Measurements from ENCODE around the gene STX7. TPM values are rescaled to one million over a fixed set of nuclear protein-coding genes. Genes with fewer than 3 reads are reported as not detected.

The STX7 gene
- total and polyA plus RNA-seq, 2 donors (not counting 3 experiments of a cell fraction or from before 2014, with no cell fraction given): 13.4 to 45.5 TPM

DNA sequence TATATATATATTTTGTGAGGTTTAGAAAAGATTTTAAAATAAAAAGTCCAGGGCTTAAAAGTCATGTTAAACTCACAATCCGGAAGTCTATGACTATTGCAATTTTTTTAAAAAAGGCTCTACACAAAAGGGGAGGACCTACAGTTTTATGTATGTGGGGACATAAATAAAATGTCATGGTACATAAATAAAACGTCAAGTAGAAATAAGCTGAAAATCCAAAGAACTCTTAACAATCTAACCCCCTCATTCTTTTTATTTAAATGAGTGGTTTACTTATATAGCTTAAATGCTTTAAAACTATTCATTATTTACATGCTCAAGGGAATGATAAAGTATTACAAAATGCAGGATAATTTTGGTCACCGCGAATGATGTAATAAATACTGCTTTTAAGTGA is 36.2 kb downstream of the STX7 start:
- no TSS peak for BruUV-seq (replicated peaks)
- H3K9ac ChIP-seq (replicated peaks; ENCODE audit: extremely low read depth, insufficient read depth, low read length): no peak overlapping the region
- FAIRE-seq (no peak), DNase-seq (ENCODE audit: low read depth, low spot score) (no peak)
- H3K4me3 ChIP-seq (replicated peaks in 1 of 3; ENCODE audit: insufficient read depth in 1 of 3, low read depth in 1 of 3, low read length in 3 of 3): no peak overlapping the region
- H4K20me1 ChIP-seq (replicated peaks; ENCODE audit: control insufficient read depth, extremely low read depth, insufficient read depth, low read length): peaks cover 2% of the 10 kb centered on the region
- H3K4me1 ChIP-seq (ENCODE audit: control insufficient read depth, extremely low read depth, insufficient read depth, low read length): peaks cover 4% of the 10 kb centered on the region
- no peaks in the 10 kb centered on the region for H3K9me1 ChIP-seq (replicated peaks; ENCODE audit: control insufficient read depth, extremely low read depth, insufficient read depth, low read length)
- intact Hi-C loops (cut with micrococcal nuclease): no loop called here
- no peak overlapping the region for H3K4me2 ChIP-seq (ENCODE audit: insufficient read depth, low read length)
- H3K36me3 ChIP-seq (ENCODE audit: control insufficient read depth in 2 of 2, extremely low read depth in 1 of 2, insufficient read depth in 2 of 2, low read length in 2 of 2): no peaks in the 10 kb centered on the region
- no peak overlapping the region for H2AFZ ChIP-seq (ENCODE audit: low read depth, low read length)
- POLR2A ChIA-PET: no interaction called here
- H3K27ac ChIP-seq (ENCODE audit: insufficient read depth, low read depth, low read length): no peak overlapping the region
- dilution Hi-C loops (cut with MboI; ENCODE audit: extremely low pct_ligation_motif_present, low sequenced_read_pairs): no loop called here
- no peaks in the 10 kb centered on the region for H3K27me3 ChIP-seq (ENCODE audit: control insufficient read depth in 2 of 2, insufficient read depth in 2 of 2, low read length in 2 of 2)
- H3K79me2 ChIP-seq (ENCODE audit: control insufficient read depth, insufficient read depth, low read length): peaks cover 20% of the 10 kb centered on the region
- CTCF ChIA-PET: interaction anchor here (0.8 to 1.7 kb wide), 4 partner anchors 175 to 552 kb away, joined by 3 to 13 read pairs (median 4); no protein-coding TSS in a partner anchor
- no peaks in the 10 kb centered on the region for H3K9me3 ChIP-seq (replicated peaks; ENCODE audit: control insufficient read depth, insufficient read depth, low read length)
- TF ChIP-seq GATA2 (IDR thresholded peaks at IDR 0.05; ENCODE audit: insufficient read depth, insufficient read length, low read depth, low read length) (no peak), FOS (IDR thresholded peaks at IDR 0.05; ENCODE audit: borderline replicate concordance, insufficient read depth, low read length) (no peak), JUN (IDR thresholded peaks at IDR 0.05; ENCODE audit: borderline replicate concordance, insufficient read depth, insufficient read length, low read depth) (no peak), MYC (IDR thresholded peaks at IDR 0.05; ENCODE audit: low read depth, low read length) (no peak), EZH2 (IDR thresholded peaks at IDR 0.05; ENCODE audit: borderline replicate concordance, low read depth, low read length, severe bottlenecking) (no peak), POLR2AphosphoS5 (IDR thresholded peaks at IDR 0.05; ENCODE audit: insufficient read depth, low read depth, low read length) (no peak), POLR2A (IDR thresholded peaks at IDR 0.05; ENCODE audit: low read depth, low read length) (no peak)
- TF ChIP-seq, protein P1, sequence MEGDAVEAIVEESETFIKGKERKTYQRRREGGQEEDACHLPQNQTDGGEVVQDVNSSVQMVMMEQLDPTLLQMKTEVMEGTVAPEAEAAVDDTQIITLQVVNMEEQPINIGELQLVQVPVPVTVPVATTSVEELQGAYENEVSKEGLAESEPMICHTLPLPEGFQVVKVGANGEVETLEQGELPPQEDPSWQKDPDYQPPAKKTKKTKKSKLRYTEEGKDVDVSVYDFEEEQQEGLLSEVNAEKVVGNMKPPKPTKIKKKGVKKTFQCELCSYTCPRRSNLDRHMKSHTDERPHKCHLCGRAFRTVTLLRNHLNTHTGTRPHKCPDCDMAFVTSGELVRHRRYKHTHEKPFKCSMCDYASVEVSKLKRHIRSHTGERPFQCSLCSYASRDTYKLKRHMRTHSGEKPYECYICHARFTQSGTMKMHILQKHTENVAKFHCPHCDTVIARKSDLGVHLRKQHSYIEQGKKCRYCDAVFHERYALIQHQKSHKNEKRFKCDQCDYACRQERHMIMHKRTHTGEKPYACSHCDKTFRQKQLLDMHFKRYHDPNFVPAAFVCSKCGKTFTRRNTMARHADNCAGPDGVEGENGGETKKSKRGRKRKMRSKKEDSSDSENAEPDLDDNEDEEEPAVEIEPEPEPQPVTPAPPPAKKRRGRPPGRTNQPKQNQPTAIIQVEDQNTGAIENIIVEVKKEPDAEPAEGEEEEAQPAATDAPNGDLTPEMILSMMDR (IDR thresholded peaks at IDR 0.05; ENCODE audit: extremely low read depth in 1 of 2, insufficient read depth in 1 of 2, low read depth in 1 of 2, low read length in 2 of 2): no peak
- TF ChIP-seq, protein P2, sequence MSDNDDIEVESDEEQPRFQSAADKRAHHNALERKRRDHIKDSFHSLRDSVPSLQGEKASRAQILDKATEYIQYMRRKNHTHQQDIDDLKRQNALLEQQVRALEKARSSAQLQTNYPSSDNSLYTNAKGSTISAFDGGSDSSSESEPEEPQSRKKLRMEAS (IDR thresholded peaks at IDR 0.05; ENCODE audit: insufficient read depth, insufficient read length): no peak

Measured in endothelial cell of umbilical vein (primary cell).